Esophagus muscularis mucosa (tissue), 4 donors: Measurements from ENCODE around the gene SNX8. TPM values are rescaled to one million over a fixed set of nuclear protein-coding genes. Genes with fewer than 3 reads are reported as not detected.
"Not testable (repeated sequence)": the region's sequence is repeated elsewhere in the genome, so short reads cannot be mapped to it uniquely, and the experiment has no call there.

Experiments
- DNase-seq: peaks from one replicate; pipeline ENCODE4 v3.0.0-alpha.2; 2017; ENCODE audit errors: extremely low spot score
- H3K27ac ChIP-seq, 4 donors: fragments of 200-600 bp; sonication (generic); replicated peaks in 1 of 4; 1 replicate in 3 of 4; 2 replicates in 1 of 4; pipeline ENCODE4 v1.5.1; 2016 to 2019; ENCODE audit warnings: mild to moderate bottlenecking in 1 of 4
- H3K27me3 ChIP-seq, 4 donors: fragments of 200-600 bp; sonication (generic); one replicate each; pipeline versions ENCODE4 v1.5.1 to v1.6.0; 2016 to 2019
- H3K36me3 ChIP-seq, 4 donors: fragments of 200-600 bp; sonication (generic); one replicate each; pipeline ENCODE4 v1.5.1; 2016 to 2019
- H3K4me1 ChIP-seq, 4 donors: fragments of 200-600 bp; sonication (generic); one replicate each; pipeline ENCODE4 v1.5.1; 2016 to 2019
- H3K4me3 ChIP-seq, 4 donors: fragments of 200-600 bp; sonication (generic); 1 replicate in 2 of 4; 2 replicates in 2 of 4; pipeline ENCODE4 v1.5.1; 2016 to 2019; ENCODE audit warnings: mild to moderate bottlenecking in 4 of 4, moderate library complexity in 1 of 4
- H3K9me3 ChIP-seq, 4 donors: fragments of 200-600 bp; sonication (generic); 1 replicate in 3 of 4; 2 replicates in 1 of 4; pipeline ENCODE4 v1.5.1; 2016 to 2019
- EP300 ChIP-seq: sonication (generic); formaldehyde crosslinking; IDR thresholded peaks from one replicate; pipeline ENCODE4 v1.6.1; 2017; ENCODE audit warnings: antibody characterized with exemption
- POLR2A ChIP-seq: fragments of 450-650 bp; IDR thresholded peaks from one replicate; pipeline ENCODE4 v1.6.1; 2017; ENCODE audit warnings: antibody characterized with exemption, moderate library complexity, mild to moderate bottlenecking, low read depth
- POLR2AphosphoS5 ChIP-seq, 2 donors: sonication (generic); formaldehyde crosslinking; IDR thresholded peaks; one replicate each; pipeline ENCODE4 v1.6.1; 2017; ENCODE audit warnings: antibody characterized with exemption in 2 of 2
- WGBS: methylation state at CpG from one replicate; pipeline ENCODE4 v1.1.5; 2018; 5-methylcytosine and 5-hydroxymethylcytosine counted together
- intact Hi-C: fragments of 100-400 bp; cut with DNase I; formaldehyde crosslinking; loops from one replicate; pipeline ENCODE4 v1.15.1; 2023
- total RNA-seq, 4 donors: library from RNA; depleted of rRNA; stranded (reverse); fragments of >200 nt; gene quantifications; one replicate each; pipeline versions ENCODE4 v1.1.0 to v1.2.1, GENCODE V29; 2016
- TF ChIP-seq, protein P1 (sequence below), 3 experiments: fragments of 200-600 bp in 2 of 3; fragments of 450-650 bp in 1 of 3; sonication (generic) in 2 of 3; IDR thresholded peaks; one replicate each; pipeline ENCODE4 v1.5.1; 2017 to 2019; ENCODE audit warnings: antibody characterized with exemption in 3 of 3, mild to moderate bottlenecking in 2 of 3, moderate library complexity in 1 of 3

Gene SNX8
- total RNA-seq, 4 donors from 2014 or later: 6.8 to 9.9 (median 8.7) TPM

DNA sequence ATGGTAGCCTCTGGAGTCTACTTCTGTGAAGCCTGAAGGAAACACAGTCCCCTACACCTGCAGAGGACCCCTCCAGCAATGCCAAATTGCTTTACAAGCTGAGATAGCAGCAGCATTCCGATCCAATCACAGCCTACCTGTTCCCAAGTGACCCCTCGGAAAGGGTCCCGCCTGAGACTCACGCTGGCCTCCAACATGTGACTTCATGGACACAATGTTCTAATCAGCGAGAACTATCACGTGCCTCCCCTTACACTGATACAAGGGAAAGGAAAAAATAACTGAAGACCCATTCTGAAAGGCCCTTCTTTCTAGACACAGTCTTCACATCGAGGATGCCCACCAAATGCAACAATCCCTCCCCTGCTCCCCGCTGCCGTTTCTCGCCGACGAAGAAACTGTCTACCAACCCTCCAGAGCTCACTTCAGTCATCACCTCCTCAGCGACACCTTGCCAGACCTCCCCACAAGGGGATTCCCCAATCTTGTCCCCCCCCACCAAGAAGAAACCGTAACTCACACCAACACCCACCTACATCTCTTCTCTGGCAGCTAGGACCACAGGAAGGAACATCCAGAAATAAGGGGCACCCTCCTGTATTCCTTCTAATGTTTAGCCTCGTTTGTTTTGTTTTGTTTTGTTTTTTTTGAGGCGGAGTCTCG is 1.8 kb downstream of the SNX8 start:
- Histone ChIP-seq H3K27me3 (peaks cover 0 to under 1% (median 0%) of the 10 kb centered on the region in 4 donors), H3K4me3 (no peak overlapping the region), H3K27ac (no peak overlapping the region), H3K4me1 (peaks cover 0 to 24% (median 19%) of the 10 kb centered on the region in 4 donors), H3K36me3 (peaks cover 0 to 7% (median 2%) of the 10 kb centered on the region in 4 donors), H3K9me3 (no peaks in the 10 kb centered on the region)
- DNase-seq: no peak
- intact Hi-C loops: loop anchor here (5.0 kb wide), 1 partner anchor 40 kb away; the partner anchor contains the start of gene EIF3B
- TF ChIP-seq POLR2A: no peak
- TF ChIP-seq, protein P1, sequence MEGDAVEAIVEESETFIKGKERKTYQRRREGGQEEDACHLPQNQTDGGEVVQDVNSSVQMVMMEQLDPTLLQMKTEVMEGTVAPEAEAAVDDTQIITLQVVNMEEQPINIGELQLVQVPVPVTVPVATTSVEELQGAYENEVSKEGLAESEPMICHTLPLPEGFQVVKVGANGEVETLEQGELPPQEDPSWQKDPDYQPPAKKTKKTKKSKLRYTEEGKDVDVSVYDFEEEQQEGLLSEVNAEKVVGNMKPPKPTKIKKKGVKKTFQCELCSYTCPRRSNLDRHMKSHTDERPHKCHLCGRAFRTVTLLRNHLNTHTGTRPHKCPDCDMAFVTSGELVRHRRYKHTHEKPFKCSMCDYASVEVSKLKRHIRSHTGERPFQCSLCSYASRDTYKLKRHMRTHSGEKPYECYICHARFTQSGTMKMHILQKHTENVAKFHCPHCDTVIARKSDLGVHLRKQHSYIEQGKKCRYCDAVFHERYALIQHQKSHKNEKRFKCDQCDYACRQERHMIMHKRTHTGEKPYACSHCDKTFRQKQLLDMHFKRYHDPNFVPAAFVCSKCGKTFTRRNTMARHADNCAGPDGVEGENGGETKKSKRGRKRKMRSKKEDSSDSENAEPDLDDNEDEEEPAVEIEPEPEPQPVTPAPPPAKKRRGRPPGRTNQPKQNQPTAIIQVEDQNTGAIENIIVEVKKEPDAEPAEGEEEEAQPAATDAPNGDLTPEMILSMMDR (IDR thresholded peaks at IDR 0.05): no peak
- no peak for TF ChIP-seq EP300
- no peak for TF ChIP-seq POLR2AphosphoS5 (IDR thresholded peaks at IDR 0.05)
- 88% methylated on average over 17 of the region's 17 CpGs for WGBS

DNA sequence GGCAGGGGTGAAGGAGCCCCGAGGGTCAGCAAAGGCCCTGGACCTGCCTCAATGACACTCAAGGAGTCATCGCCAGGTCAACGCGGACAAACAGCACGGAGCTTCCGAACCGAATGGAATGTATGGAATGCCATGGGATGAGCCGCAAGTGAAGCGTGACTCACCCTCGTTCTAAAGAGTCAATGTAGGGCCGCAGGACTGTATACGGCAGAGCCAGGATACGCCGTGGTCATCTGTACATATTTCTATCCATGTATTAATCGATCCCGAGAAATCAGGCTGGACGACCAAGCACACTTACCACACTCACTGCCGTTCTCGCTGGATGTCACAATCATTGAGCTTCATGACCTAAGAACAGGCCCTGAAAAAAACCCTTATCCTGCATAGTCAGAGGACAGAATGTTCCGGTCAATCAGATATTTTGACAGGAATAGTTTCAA is 4.3 kb downstream of the SNX8 start:
- TF ChIP-seq, protein P1 (IDR thresholded peaks at IDR 0.05): no peak
- TF ChIP-seq POLR2A: no peak
- no peak for TF ChIP-seq POLR2AphosphoS5 (IDR thresholded peaks at IDR 0.05)
- TF ChIP-seq EP300: no peak
- H3K27ac ChIP-seq: no peak overlapping the region
- peaks cover under 1 to 25% (median 21%) of the 10 kb centered on the region in 4 donors for H3K4me1 ChIP-seq
- no peaks in the 10 kb centered on the region for H3K27me3 ChIP-seq
- H3K9me3 ChIP-seq: no peaks in the 10 kb centered on the region
- DNase-seq: no peak
- H3K4me3 ChIP-seq: no peak overlapping the region
- 75% methylated on average over 13 of the region's 20 CpGs for WGBS
- peaks cover 0 to 7% (median 2%) of the 10 kb centered on the region in 4 donors for H3K36me3 ChIP-seq
- intact Hi-C loops: loop anchor here (5.0 kb wide), 1 partner anchor 42 kb away; the partner anchor contains the start of gene EIF3B

DNA sequence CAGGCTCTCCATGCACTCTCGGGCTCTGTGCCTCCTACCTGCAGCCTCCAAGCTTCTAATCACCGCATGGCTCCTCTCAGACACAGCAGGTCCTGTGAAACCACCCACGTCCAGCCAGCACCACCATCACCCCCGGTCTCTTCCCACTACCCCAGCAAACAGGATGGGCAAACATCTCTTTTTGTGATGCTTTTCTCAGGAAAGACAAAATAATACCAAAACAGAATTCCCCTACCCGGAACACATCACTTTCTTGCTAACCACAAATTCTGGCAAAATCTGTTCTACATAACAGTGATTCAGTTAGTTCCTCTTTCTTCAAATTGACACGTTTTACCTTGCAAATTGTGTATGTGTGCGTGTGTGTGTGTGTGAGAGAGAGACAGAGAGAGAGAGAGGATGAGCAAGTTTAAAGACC is 6.5 kb downstream of the SNX8 start:
- Histone ChIP-seq H3K27me3 (no peaks in the 10 kb centered on the region), H3K9me3 (no peaks in the 10 kb centered on the region), H3K4me1 (peaks cover 8 to 13% (median 13%) of the 10 kb centered on the region in 4 donors), H3K4me3 (no peak overlapping the region), H3K27ac (no peak overlapping the region), H3K36me3 (peaks cover 0 to 7% (median 2%) of the 10 kb centered on the region in 4 donors)
- intact Hi-C loops: no loop called here
- TF ChIP-seq POLR2AphosphoS5 (IDR thresholded peaks at IDR 0.05) (no peak), POLR2A (no peak), EP300 (no peak)
- TF ChIP-seq, protein P1 (IDR thresholded peaks at IDR 0.05): no peak
- no peak for DNase-seq
- 78% methylated on average over 7 of the region's 7 CpGs for WGBS

DNA sequence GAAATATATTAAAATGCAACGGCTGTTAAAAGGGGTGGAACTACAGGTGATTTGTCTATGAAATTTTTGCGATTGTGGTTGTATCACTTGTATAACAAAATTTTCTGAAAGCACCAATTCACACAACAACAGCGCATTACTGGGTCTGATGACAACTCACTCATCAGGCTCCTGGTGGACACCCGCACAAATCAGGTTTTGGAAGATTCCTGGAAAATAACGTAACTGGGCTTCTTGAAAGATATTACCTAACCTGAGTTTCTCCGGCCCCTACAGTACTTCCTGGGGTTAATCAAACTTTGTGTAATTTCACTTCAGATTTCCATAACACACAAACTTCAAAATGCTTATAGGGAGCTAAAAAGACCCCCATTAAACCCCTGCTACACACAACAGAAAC is 7.6 kb downstream of the SNX8 start:
- 87% methylated on average over 6 of the region's 6 CpGs for WGBS
- H3K27ac ChIP-seq: no peak overlapping the region
- H3K4me1 ChIP-seq: peaks cover 7 to 13% (median 9%) of the 10 kb centered on the region in 4 donors
- H3K27me3 ChIP-seq: no peaks in the 10 kb centered on the region
- TF ChIP-seq EP300 (no peak), POLR2AphosphoS5 (IDR thresholded peaks at IDR 0.05) (no peak), POLR2A (no peak)
- TF ChIP-seq, protein P1 (IDR thresholded peaks at IDR 0.05): no peak
- intact Hi-C loops: no loop called here
- no peak for DNase-seq
- no peaks in the 10 kb centered on the region for H3K9me3 ChIP-seq
- no peak overlapping the region for H3K4me3 ChIP-seq
- H3K36me3 ChIP-seq: peaks cover 0 to 7% (median 2%) of the 10 kb centered on the region in 4 donors

DNA sequence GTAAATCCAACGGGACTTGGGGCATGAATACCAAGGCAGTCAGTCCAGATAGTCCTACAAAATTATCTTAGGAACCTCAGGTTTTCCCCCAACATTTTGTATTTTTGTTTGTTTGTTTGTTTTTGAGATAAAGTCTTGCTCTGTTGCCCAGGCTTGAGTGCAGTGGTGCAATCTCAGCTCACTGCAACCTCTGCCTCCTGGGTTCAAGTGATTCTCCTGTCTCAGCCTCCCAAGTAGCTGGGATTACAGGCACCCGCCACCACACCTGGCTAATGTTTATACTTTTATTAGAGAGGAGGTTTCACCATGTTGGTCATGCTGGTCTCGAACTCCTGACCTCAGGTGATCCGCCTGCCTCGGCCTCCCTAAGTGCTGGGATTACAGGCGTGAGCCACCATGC is 9.0 kb downstream of the SNX8 start:
- H3K9me3 ChIP-seq, H3K27me3 ChIP-seq, DNase-seq, H3K4me3 ChIP-seq, intact Hi-C loops, H3K36me3 ChIP-seq, H3K27ac ChIP-seq: not testable (repeated sequence)
- peaks cover 7 to 13% (median 9%) of the 10 kb centered on the region in 4 donors for H3K4me1 ChIP-seq
- 86% methylated on average over 6 of the region's 6 CpGs for WGBS

DNA sequence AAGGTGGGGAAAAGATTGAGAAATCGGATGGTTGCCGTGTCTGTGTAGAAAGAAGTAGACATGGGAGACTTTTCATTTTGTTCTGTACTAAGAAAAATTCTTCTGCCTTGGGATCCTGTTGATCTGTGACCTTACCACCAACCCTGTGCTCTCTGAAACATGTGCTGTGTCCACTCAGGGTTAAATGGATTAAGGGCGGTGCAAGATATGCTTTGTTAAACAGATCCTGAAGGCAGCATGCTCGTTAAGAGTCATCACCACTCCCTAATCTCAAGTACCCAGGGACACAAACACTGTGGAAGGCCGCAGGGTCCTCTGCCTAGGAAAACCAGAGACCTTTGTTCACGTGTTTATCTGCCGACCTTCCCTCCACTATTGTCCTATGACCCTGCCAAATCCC is 10.7 kb downstream of the SNX8 start:
- DNase-seq, H3K4me3 ChIP-seq, H3K27ac ChIP-seq, H3K4me1 ChIP-seq, H3K9me3 ChIP-seq, intact Hi-C loops, H3K27me3 ChIP-seq, H3K36me3 ChIP-seq: not testable (repeated sequence)
- 87% methylated on average over 7 of the region's 7 CpGs for WGBS

DNA sequence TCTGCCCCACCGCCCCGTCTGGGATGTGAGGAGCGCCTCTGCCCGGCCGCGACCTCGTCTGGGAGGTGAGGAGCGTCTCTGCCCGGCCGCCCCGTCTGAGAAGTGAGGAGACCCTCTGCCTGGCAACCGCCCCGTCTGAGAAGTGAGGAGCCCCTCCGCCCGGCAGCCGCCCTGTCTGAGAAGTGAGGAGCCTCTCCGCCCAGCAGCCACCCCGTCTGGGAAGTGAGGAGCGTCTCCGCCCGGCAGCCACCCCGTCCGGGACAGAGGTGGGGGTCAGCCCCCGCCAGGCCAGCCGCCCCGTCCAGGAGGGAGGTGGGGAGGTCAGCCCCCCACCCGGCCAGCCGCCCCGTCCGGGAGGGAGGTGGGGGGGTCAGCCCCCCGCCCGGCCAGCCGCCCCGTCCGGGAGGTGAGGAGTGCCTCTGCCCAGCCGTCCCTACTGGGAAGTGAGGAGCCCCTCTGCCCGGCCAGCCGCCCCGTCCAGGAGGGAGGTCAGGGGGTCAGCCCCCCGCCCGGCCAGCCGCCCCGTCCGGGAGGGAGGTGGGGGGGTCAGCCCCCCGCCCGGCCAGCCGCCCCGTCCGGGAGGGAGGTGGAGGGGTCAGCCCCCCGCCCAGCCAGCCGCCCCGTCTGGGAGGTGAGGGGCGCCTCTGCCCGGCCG is 11.4 kb downstream of the SNX8 start:
- intact Hi-C loops: not testable (repeated sequence)

More for the DNA sequence above, 11.4 kb downstream of the SNX8 start:
- not testable (repeated sequence) for H3K36me3 ChIP-seq, H3K27ac ChIP-seq, H3K9me3 ChIP-seq, H3K4me1 ChIP-seq, H3K4me3 ChIP-seq, DNase-seq, H3K27me3 ChIP-seq
- no CpG with 5 or more reads among the region's 55 CpGs for WGBS
